Liver (tissue), 9 donors: ENCODE data around the gene NOM1. TPM values are rescaled to one million over a fixed set of nuclear protein-coding genes. Genes with fewer than 3 reads are reported as not detected.
"Not testable (repeated sequence)": the region's sequence is repeated elsewhere in the genome, so short reads cannot be mapped to it uniquely, and the experiment has no call there.

Experiments
- DNase-seq: peaks from one replicate; pipeline ENCODE4 v3.0.0-alpha.2; 2017; ENCODE audit warnings: low spot score
- H3K27ac ChIP-seq, 2 donors: one replicate each; pipeline ENCODE4 v1.7.0; 2013; ENCODE audit warnings: inconsistent platforms in 2 of 2, low read length in 2 of 2, control low read depth in 1 of 2, low read depth in 1 of 2, mild to moderate bottlenecking in 1 of 2
- H3K27me3 ChIP-seq, 4 donors: one replicate each; pipeline versions ENCODE4 v1.6.1 to v1.7.0; 2013; ENCODE audit warnings: low read length in 3 of 4, inconsistent platforms in 1 of 4, mild to moderate bottlenecking in 1 of 4, moderate library complexity in 1 of 4; ENCODE audit not compliant: control insufficient read depth in 4 of 4, insufficient read depth in 4 of 4
- H3K36me3 ChIP-seq, 4 donors: one replicate each; pipeline versions ENCODE4 v1.6.1 to v1.7.0; 2013; ENCODE audit warnings: low read length in 3 of 4, mild to moderate bottlenecking in 3 of 4, low read depth in 1 of 4, moderate library complexity in 1 of 4; ENCODE audit not compliant: control insufficient read depth in 4 of 4, insufficient read depth in 3 of 4
- H3K4me1 ChIP-seq, 4 donors: one replicate each; pipeline versions ENCODE4 v1.6.1 to v1.7.0; 2013; ENCODE audit warnings: low read length in 3 of 4, mild to moderate bottlenecking in 3 of 4, moderate library complexity in 1 of 4; ENCODE audit not compliant: control insufficient read depth in 4 of 4, insufficient read depth in 4 of 4
- H3K4me3 ChIP-seq, 3 donors: one replicate each; pipeline versions ENCODE4 v1.6.1 to v1.7.0; 2013; ENCODE audit warnings: low read length in 3 of 3, control low read depth in 1 of 3, low read depth in 1 of 3, mild to moderate bottlenecking in 1 of 3
- H3K9ac ChIP-seq, 2 donors: one replicate each; pipeline ENCODE4 v1.7.0; 2013; ENCODE audit warnings: low read length in 2 of 2, mild to moderate bottlenecking in 2 of 2, moderate library complexity in 2 of 2, control low read depth in 1 of 2, low read depth in 1 of 2
- H3K9me3 ChIP-seq, 4 donors: one replicate each; pipeline versions ENCODE4 v1.6.1 to v1.7.0; 2013; ENCODE audit warnings: low read length in 3 of 4; ENCODE audit not compliant: control insufficient read depth in 4 of 4
- EGR1 ChIP-seq, 2 donors: IDR thresholded peaks; 2 replicates each; pipeline ENCODE4 v1.6.1; 2016 to 2018; ENCODE audit warnings: antibody characterized with exemption in 2 of 2, low read depth in 2 of 2
- FOXA2 ChIP-seq: IDR thresholded peaks from 2 replicates; pipeline ENCODE4 v1.6.1; 2016; ENCODE audit warnings: antibody characterized with exemption
- GABPA ChIP-seq, 2 donors: IDR thresholded peaks in 1 of 2; conservative IDR thresholded peaks in 1 of 2; 2 replicates each; pipeline ENCODE4 v1.6.1; 2016; ENCODE audit warnings: antibody characterized with exemption in 2 of 2, mild to moderate bottlenecking in 1 of 2, moderate library complexity in 1 of 2
- HNF4A ChIP-seq, 2 donors: conservative IDR thresholded peaks; 2 replicates each; pipeline ENCODE4 v1.6.1; 2016; ENCODE audit warnings: antibody characterized with exemption in 2 of 2, mild to moderate bottlenecking in 2 of 2
- HNF4G ChIP-seq: IDR thresholded peaks from 2 replicates; pipeline ENCODE4 v1.6.1; 2016; ENCODE audit warnings: antibody characterized with exemption
- JUND ChIP-seq, 2 donors: IDR thresholded peaks; 2 replicates each; pipeline ENCODE4 v1.6.1; 2016; ENCODE audit warnings: antibody characterized with exemption in 2 of 2
- NR2F2 ChIP-seq: IDR thresholded peaks from 2 replicates; pipeline ENCODE4 v1.6.1; 2016; ENCODE audit warnings: antibody characterized with exemption
- YY1 ChIP-seq: IDR thresholded peaks from 2 replicates; pipeline ENCODE4 v1.6.1; 2016; ENCODE audit warnings: antibody characterized with exemption, mild to moderate bottlenecking
- WGBS: extraction: QIAGEN DNeasy Blood & Tissue Kit; methylation state at CpG from one replicate; pipeline ENCODE4 v1.1.7; 2013; 5-methylcytosine and 5-hydroxymethylcytosine counted together
- polyA plus RNA-seq, 2 donors: library from polyadenylated mRNA; stranded (reverse) in 1 of 2; unstranded in 1 of 2; fragments of 200-250 nt in 1 of 2; fragments of >200 nt in 1 of 2; fragmentation: Nextera tagmentation in 1 of 2; extraction: Ambion mirVana in 1 of 2; gene quantifications; one replicate each; pipeline versions ENCODE4 v1.2.1 to v1.2.3, GENCODE V29; 2013 to 2015
- total RNA-seq, 2 donors: library from RNA; depleted of rRNA; stranded (reverse); fragments of >200 nt; gene quantifications; one replicate each; pipeline ENCODE4 v1.2.3, GENCODE V29; 2014
- TF ChIP-seq, protein P1 (sequence below): fragments of 150-350 bp; IDR thresholded peaks from 2 replicates; pipeline ENCODE4 v1.5.1; 2017; ENCODE audit warnings: improper control_type of control experiment, low read depth, low read length; ENCODE audit not compliant: missing input control
- TF ChIP-seq, protein P2 (sequence below): IDR thresholded peaks from 2 replicates; pipeline ENCODE4 v1.6.1; 2016; ENCODE audit warnings: antibody characterized with exemption, mild to moderate bottlenecking
- TF ChIP-seq, protein P3 (sequence below): IDR thresholded peaks from 2 replicates; pipeline ENCODE4 v1.6.1; 2016; ENCODE audit warnings: antibody characterized with exemption
- donor health status: healthy.
- donor health status: healthy.
- donor health status: healthy.
- donor health status: healthy.
- donor health status: healthy.

The NOM1 gene
- total and polyA plus RNA-seq, 4 donors, result 4.0 to 11.4 (median 6.2) TPM

DNA sequence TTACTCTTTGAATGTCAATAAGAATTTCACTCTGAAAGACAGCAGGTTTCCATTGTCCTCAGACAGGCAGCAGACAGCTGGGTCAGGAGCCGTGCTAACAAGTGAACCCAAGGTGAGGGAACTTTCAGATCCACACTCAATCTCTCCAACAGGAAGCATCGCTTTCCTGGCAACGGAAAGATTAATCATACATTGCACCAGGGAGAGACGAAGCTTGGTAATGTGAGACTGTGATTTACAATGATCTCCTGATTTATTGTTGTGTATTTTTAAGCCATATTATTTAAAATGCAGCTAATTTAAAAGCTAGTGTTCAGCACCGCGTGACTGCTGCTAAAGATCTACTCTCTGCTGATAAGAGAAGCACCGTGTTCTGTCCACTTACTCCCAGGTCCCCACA is 17.5 kb upstream of the NOM1 start (continued):
- TF ChIP-seq NR2F2, result no peak
- no peak for TF ChIP-seq GABPA (IDR thresholded peaks at IDR 0.05 in 1 of 2, conservative IDR thresholded peaks at IDR 0.05 in 1 of 2)

DNA sequence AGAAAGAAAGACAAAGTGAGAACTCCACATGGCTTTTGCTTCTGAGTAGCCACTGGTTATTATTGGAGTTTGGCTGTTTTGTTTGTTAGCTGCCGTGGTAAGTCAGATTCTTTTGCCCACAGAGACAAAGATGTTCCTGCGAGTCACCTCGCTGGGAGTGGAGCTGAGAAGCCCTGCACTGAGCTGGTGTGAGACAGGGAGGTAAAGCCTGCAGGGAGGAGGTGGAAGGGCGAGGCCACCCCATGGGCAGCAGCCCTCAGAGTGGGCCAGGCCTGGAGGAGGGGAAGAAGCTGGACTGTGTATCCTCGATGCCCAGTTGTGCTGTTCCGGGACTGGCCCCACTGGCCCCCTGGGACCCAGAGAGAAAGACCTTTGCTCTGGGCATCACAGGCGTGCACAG is 14.3 kb upstream of the NOM1 start:
- no peak for TF ChIP-seq HNF4A (conservative IDR thresholded peaks at IDR 0.05)
- TF ChIP-seq HNF4G, result no peak
- no peak for TF ChIP-seq JUND (IDR thresholded peaks at IDR 0.05)
- TF ChIP-seq EGR1 (IDR thresholded peaks at IDR 0.05; ENCODE audit: low read depth in 2 of 2), result no peak
- TF ChIP-seq GABPA (IDR thresholded peaks at IDR 0.05 in 1 of 2, conservative IDR thresholded peaks at IDR 0.05 in 1 of 2), result no peak
- TF ChIP-seq FOXA2, result no peak
- TF ChIP-seq, protein P1, sequence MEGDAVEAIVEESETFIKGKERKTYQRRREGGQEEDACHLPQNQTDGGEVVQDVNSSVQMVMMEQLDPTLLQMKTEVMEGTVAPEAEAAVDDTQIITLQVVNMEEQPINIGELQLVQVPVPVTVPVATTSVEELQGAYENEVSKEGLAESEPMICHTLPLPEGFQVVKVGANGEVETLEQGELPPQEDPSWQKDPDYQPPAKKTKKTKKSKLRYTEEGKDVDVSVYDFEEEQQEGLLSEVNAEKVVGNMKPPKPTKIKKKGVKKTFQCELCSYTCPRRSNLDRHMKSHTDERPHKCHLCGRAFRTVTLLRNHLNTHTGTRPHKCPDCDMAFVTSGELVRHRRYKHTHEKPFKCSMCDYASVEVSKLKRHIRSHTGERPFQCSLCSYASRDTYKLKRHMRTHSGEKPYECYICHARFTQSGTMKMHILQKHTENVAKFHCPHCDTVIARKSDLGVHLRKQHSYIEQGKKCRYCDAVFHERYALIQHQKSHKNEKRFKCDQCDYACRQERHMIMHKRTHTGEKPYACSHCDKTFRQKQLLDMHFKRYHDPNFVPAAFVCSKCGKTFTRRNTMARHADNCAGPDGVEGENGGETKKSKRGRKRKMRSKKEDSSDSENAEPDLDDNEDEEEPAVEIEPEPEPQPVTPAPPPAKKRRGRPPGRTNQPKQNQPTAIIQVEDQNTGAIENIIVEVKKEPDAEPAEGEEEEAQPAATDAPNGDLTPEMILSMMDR, result no peak
- TF ChIP-seq, protein P2, sequence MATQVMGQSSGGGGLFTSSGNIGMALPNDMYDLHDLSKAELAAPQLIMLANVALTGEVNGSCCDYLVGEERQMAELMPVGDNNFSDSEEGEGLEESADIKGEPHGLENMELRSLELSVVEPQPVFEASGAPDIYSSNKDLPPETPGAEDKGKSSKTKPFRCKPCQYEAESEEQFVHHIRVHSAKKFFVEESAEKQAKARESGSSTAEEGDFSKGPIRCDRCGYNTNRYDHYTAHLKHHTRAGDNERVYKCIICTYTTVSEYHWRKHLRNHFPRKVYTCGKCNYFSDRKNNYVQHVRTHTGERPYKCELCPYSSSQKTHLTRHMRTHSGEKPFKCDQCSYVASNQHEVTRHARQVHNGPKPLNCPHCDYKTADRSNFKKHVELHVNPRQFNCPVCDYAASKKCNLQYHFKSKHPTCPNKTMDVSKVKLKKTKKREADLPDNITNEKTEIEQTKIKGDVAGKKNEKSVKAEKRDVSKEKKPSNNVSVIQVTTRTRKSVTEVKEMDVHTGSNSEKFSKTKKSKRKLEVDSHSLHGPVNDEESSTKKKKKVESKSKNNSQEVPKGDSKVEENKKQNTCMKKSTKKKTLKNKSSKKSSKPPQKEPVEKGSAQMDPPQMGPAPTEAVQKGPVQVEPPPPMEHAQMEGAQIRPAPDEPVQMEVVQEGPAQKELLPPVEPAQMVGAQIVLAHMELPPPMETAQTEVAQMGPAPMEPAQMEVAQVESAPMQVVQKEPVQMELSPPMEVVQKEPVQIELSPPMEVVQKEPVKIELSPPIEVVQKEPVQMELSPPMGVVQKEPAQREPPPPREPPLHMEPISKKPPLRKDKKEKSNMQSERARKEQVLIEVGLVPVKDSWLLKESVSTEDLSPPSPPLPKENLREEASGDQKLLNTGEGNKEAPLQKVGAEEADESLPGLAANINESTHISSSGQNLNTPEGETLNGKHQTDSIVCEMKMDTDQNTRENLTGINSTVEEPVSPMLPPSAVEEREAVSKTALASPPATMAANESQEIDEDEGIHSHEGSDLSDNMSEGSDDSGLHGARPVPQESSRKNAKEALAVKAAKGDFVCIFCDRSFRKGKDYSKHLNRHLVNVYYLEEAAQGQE, result no peak
- TF ChIP-seq YY1, result no peak
- no peak for TF ChIP-seq NR2F2
- TF ChIP-seq, protein P3, sequence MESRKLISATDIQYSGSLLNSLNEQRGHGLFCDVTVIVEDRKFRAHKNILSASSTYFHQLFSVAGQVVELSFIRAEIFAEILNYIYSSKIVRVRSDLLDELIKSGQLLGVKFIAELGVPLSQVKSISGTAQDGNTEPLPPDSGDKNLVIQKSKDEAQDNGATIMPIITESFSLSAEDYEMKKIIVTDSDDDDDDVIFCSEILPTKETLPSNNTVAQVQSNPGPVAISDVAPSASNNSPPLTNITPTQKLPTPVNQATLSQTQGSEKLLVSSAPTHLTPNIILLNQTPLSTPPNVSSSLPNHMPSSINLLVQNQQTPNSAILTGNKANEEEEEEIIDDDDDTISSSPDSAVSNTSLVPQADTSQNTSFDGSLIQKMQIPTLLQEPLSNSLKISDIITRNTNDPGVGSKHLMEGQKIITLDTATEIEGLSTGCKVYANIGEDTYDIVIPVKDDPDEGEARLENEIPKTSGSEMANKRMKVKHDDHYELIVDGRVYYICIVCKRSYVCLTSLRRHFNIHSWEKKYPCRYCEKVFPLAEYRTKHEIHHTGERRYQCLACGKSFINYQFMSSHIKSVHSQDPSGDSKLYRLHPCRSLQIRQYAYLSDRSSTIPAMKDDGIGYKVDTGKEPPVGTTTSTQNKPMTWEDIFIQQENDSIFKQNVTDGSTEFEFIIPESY, result no peak

DNA sequence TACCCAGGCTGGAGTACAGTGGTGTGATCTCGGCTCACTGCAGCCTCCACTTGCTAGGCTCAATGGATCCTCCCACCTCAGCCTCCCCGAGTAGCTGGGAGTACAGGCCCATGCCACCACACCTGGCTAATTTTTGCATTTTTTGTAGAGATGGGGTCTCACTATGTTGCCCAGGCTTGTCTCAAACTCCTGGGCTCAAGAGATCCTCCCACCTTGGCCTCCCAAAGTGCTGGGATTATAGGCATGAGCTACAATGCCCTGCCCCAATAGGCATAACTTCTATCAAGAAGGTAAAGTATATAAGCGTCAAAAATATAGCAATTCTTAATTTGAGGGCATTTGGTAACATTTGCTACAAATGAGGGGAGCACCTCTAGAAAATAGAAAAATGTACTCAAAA is 12.7 kb upstream of the NOM1 start:
- H3K27ac ChIP-seq, H3K4me3 ChIP-seq, H3K36me3 ChIP-seq, H3K27me3 ChIP-seq, H3K9ac ChIP-seq, H3K9me3 ChIP-seq, H3K4me1 ChIP-seq, DNase-seq: not testable (repeated sequence)
- WGBS, result 92% methylated on average over 3 of the region's 3 CpGs

More for the DNA sequence above, 14.3 kb upstream of the NOM1 start:
- Histone ChIP-seq H3K36me3 (no peaks in the 10 kb centered on the region), H3K9me3 (no peaks in the 10 kb centered on the region), H3K4me3 (no peak overlapping the region), H3K27ac (no peak overlapping the region), H3K9ac (no peak overlapping the region), H3K4me1 (no peaks in the 10 kb centered on the region), H3K27me3 (no peaks in the 10 kb centered on the region)
- WGBS, result 91% methylated on average over 7 of the region's 7 CpGs
- no peak for DNase-seq
